ENCODE results near the gene KRTAP5-8.
"Not testable (repeated sequence)": the region's sequence is repeated elsewhere in the genome, so short reads cannot be mapped to it uniquely, and the experiment has no call there.

Gene KRTAP5-8

GRCh38 chr11:71518506-71519471 lies 19.0 kb upstream of the KRTAP5-8 start:
- DNase-seq = no peak

GRCh38 chr11:71519546-71519945 lies 18.3 kb upstream of the KRTAP5-8 start:
- no peak for DNase-seq

- no peak for DNase-seq
Measured at GRCh38 chr11:71525188-71525937, 12.5 kb upstream of the KRTAP5-8 start.

GRCh38 chr11:71525938-71526495 lies 11.8 kb upstream of the KRTAP5-8 start:
- no peak for DNase-seq

- DNase-seq = not testable (repeated sequence)
Measured at GRCh38 chr11:71526796-71527575, 10.8 kb upstream of the KRTAP5-8 start, which contains the start of gene KRTAP5-7. Gene KRTAP5-7, plus strand, starts transcription at chr11:71527267. Its CDS starts 34 bp downstream, at chr11:71527301.

- DNase-seq = no peak
Measured at GRCh38 chr11:71527576-71528210, 10.1 kb upstream of the KRTAP5-8 start.

GRCh38 chr11:71530602-71531001 lies 7.2 kb upstream of the KRTAP5-8 start:
- no peak for DNase-seq

- no peak for DNase-seq
Measured at GRCh38 chr11:71532036-71532610, 5.7 kb upstream of the KRTAP5-8 start.

GRCh38 chr11:71534711-71535608 lies 2.9 kb upstream of the KRTAP5-8 start:
- DNase-seq = not testable (repeated sequence)

GRCh38 chr11:71535825-71536224 lies 2.0 kb upstream of the KRTAP5-8 start:
- no peak for DNase-seq

- no peak for DNase-seq
Measured at GRCh38 chr11:71537537-71537936, 288 bp upstream of the KRTAP5-8 start.

- no peak for DNase-seq
Measured at GRCh38 chr11:71538666-71538990, 803 bp downstream of the KRTAP5-8 start.

GRCh38 chr11:71539017-71539416 lies 1.2 kb downstream of the KRTAP5-8 start:
- DNase-seq = no peak

- not testable (repeated sequence) for DNase-seq
Measured at GRCh38 chr11:71539971-71540370, 2.1 kb downstream of the KRTAP5-8 start.

- DNase-seq = not testable (repeated sequence)
Measured at GRCh38 chr11:71540521-71541304, 2.9 kb downstream of the KRTAP5-8 start.

GRCh38 chr11:71542382-71542781 lies 4.6 kb downstream of the KRTAP5-8 start:
- no peak for DNase-seq

GRCh38 chr11:71542879-71543777 lies 5.3 kb downstream of the KRTAP5-8 start:
- DNase-seq = no peak

- no peak for DNase-seq
Measured at GRCh38 chr11:71543866-71544265, 6.0 kb downstream of the KRTAP5-8 start.
